Measurements from ENCODE around the gene ULBP2.
"Not testable (repeated sequence)": the region's sequence is repeated elsewhere in the genome, so short reads cannot be mapped to it uniquely, and the experiment has no call there.

The ULBP2 gene

GRCh38 chr6:149941583-149942460 is at the start of gene ULBP2:
Gene ULBP2 (plus strand): TSS chr6:149942014. CDS start chr6:149942073, 59 bp downstream.
- peak; percentile 4 for DNase-seq

GRCh38 chr6:149895048-149895590 is 46.7 kb upstream of the ULBP2 start:
- DNase-seq = no peak

- peak; percentile 8 for DNase-seq
Observed at GRCh38 chr6:149895833-149896271, 46.0 kb upstream of the ULBP2 start.

GRCh38 chr6:149896491-149896890 is 45.3 kb upstream of the ULBP2 start:
- no peak for DNase-seq

- DNase-seq = no peak
Observed at GRCh38 chr6:149897015-149897697, 44.7 kb upstream of the ULBP2 start.

GRCh38 chr6:149897855-149898744 is 43.7 kb upstream of the ULBP2 start, which contains the start of gene RAET1E:
Gene RAET1E (minus strand): TSS chr6:149898113. CDS start chr6:149890901, 7,212 bp downstream.
- no peak for DNase-seq

GRCh38 chr6:149898966-149899365 is 42.8 kb upstream of the ULBP2 start:
- DNase-seq = no peak

- no peak for DNase-seq
Observed at GRCh38 chr6:149899486-149899885, 42.3 kb upstream of the ULBP2 start.

- no peak for DNase-seq
Observed at GRCh38 chr6:149899926-149900619, 41.7 kb upstream of the ULBP2 start.

- no peak for DNase-seq
Observed at GRCh38 chr6:149900620-149901443, 41.0 kb upstream of the ULBP2 start.

GRCh38 chr6:149901444-149902140 is 40.2 kb upstream of the ULBP2 start:
- DNase-seq = no peak

GRCh38 chr6:149903938-149904611 is 37.7 kb upstream of the ULBP2 start:
- DNase-seq = no peak

GRCh38 chr6:149904661-149905370 is 37.0 kb upstream of the ULBP2 start:
- DNase-seq = no peak

GRCh38 chr6:149905371-149905910 is 36.4 kb upstream of the ULBP2 start:
- DNase-seq = no peak

GRCh38 chr6:149905911-149906371 is 35.9 kb upstream of the ULBP2 start:
- DNase-seq = no peak

- no peak for DNase-seq
Observed at GRCh38 chr6:149906405-149906804, 35.4 kb upstream of the ULBP2 start.

GRCh38 chr6:149907317-149907716 is 34.5 kb upstream of the ULBP2 start:
- DNase-seq = no peak

- DNase-seq = not testable (repeated sequence)
Observed at GRCh38 chr6:149908480-149908879, 33.3 kb upstream of the ULBP2 start.

All from NCI-H2081 treated with DMSO at 0.1 percent for 48 hours (cell line).